Neural progenitor cell (in vitro differentiated cells): Measurements from ENCODE around the gene RPE. TPM values are rescaled to one million over a fixed set of nuclear protein-coding genes. Genes with fewer than 3 reads are reported as not detected.

Experiments used
- DNase-seq: peaks from one replicate; pipeline ENCODE4 v3.0.0-alpha.2; 2016; ENCODE audit warnings: low spot score
- H2AFZ ChIP-seq: fragments of 200-600 bp; sonication (generic); replicated peaks from 2 replicates; pipeline ENCODE4 v1.6.1; 2016; ENCODE audit warnings: antibody characterized with exemption
- H3F3A ChIP-seq: fragments of 200-600 bp; sonication (generic); 2 replicates; pipeline ENCODE4 v1.6.1; 2016; ENCODE audit warnings: antibody characterized with exemption, low read depth
- H3K27ac ChIP-seq: fragments of 200-600 bp; sonication (generic); 2 replicates; pipeline ENCODE4 v1.5.1; 2016; ENCODE audit warnings: mild to moderate bottlenecking
- H3K27me3 ChIP-seq: fragments of 200-600 bp; sonication (generic); 2 replicates; pipeline ENCODE4 v1.6.1; 2016; ENCODE audit warnings: mild to moderate bottlenecking, moderate library complexity
- H3K36me3 ChIP-seq: fragments of 200-600 bp; sonication (generic); 2 replicates; pipeline ENCODE4 v1.5.1; 2016
- H3K4me1 ChIP-seq: fragments of 200-600 bp; sonication (generic); 2 replicates; pipeline ENCODE4 v1.6.1; 2016; ENCODE audit warnings: mixed run types
- H3K4me2 ChIP-seq: fragments of 200-600 bp; sonication (generic); 2 replicates; pipeline ENCODE4 v1.6.1; 2016
- H3K4me3 ChIP-seq: fragments of 200-600 bp; sonication (generic); 2 replicates; pipeline ENCODE4 v1.5.1; 2016
- H3K79me2 ChIP-seq: fragments of 200-600 bp; sonication (generic); 2 replicates; pipeline ENCODE4 v1.6.1; 2016; ENCODE audit warnings: low read depth
- H3K9ac ChIP-seq: fragments of 200-600 bp; sonication (generic); 2 replicates; pipeline ENCODE4 v1.6.1; 2016
- H3K9me3 ChIP-seq: fragments of 200-600 bp; sonication (generic); 2 replicates; pipeline ENCODE4 v1.5.1; 2016; ENCODE audit warnings: low read depth
- H4K20me1 ChIP-seq: fragments of 200-600 bp; sonication (generic); 2 replicates; pipeline ENCODE4 v1.6.1; 2016; ENCODE audit warnings: low read depth
- H3K27ac Mint-ChIP-seq: 3 replicates; pipeline ENCODE4 v1.8.0; 2021; ENCODE audit warnings: mixed read lengths
- H3K27me3 Mint-ChIP-seq: 2 replicates; pipeline ENCODE4 v1.8.0; 2022; ENCODE audit warnings: low read depth, mild to moderate bottlenecking, inconsistent platforms, moderate library complexity, mixed read lengths; ENCODE audit not compliant: insufficient read depth
- H3K36me3 Mint-ChIP-seq: 3 replicates; pipeline ENCODE4 v1.8.0; 2021; ENCODE audit warnings: mixed read lengths
- H3K4me1 Mint-ChIP-seq: 3 replicates; pipeline ENCODE4 v1.8.0; 2021; ENCODE audit warnings: mixed read lengths
- H3K4me3 Mint-ChIP-seq: 3 replicates; pipeline ENCODE4 v1.8.0; 2021; ENCODE audit warnings: mild to moderate bottlenecking, moderate library complexity, mixed read lengths
- H3K9me3 Mint-ChIP-seq: 3 replicates; pipeline ENCODE4 v1.8.0; 2020; ENCODE audit warnings: mixed read lengths
- EZH2 ChIP-seq: fragments of 200-600 bp; sonication (generic); IDR thresholded peaks from 2 replicates; pipeline ENCODE4 v1.6.1; 2017; ENCODE audit warnings: antibody characterized with exemption, mild to moderate bottlenecking, moderate library complexity
- EZH2phosphoT487 ChIP-seq: fragments of 200-600 bp; sonication (generic); IDR thresholded peaks from 2 replicates; pipeline ENCODE4 v1.6.1; 2017; ENCODE audit warnings: antibody characterized with exemption
- total RNA-seq: library from RNA; depleted of rRNA; stranded (reverse); fragments of >200 nt; gene quantifications from 2 replicates; pipeline ENCODE4 v1.2.3, GENCODE V29; 2015; ENCODE audit warnings: low replicate concordance
- TF ChIP-seq, protein P1 (sequence below): fragments of 200-600 bp; sonication (generic); IDR thresholded peaks from 2 replicates; pipeline ENCODE4 v1.5.1; 2017; ENCODE audit warnings: antibody characterized with exemption, mild to moderate bottlenecking

RPE gene
- total RNA-seq, 1 donor from 2014 or later: 92.3 TPM

DNA sequence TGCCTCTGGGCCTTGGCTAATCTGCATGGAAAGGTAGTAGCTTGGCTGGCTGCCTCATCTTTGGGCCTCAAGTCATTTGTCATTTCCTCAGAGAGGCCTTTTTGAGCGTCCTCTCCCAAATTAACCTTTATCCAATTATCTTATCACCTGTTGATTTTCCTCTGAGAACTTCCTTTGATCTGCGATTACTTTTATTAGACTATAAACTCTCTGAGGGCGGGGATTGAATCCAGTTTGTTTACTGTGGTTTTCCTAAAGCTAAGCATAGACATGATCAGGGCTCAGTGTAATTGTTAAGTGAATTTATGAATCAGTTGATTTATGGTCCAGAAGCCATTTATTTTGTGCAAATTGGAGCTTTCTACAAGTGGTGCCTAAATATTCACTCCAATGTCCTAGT lies 7.5 kb downstream of the RPE start:
- Histone ChIP-seq H2AFZ (no peak overlapping the region), H3K4me3 (no peak overlapping the region), H3K27me3 (no peaks in the 10 kb centered on the region), H3F3A (no peaks in the 10 kb centered on the region), H3K27ac (no peak overlapping the region), H3K36me3 (no peaks in the 10 kb centered on the region), H3K4me1 (no peaks in the 10 kb centered on the region), H3K9ac (no peak overlapping the region), H3K9me3 (no peaks in the 10 kb centered on the region), H3K79me2 (peaks cover 100% of the 10 kb centered on the region), H3K4me2 (no peak overlapping the region), H4K20me1 (peaks cover 52% of the 10 kb centered on the region)
- H3K27me3 Mint-ChIP-seq: no peaks in the 10 kb centered on the region
- H3K36me3 Mint-ChIP-seq: peaks cover 21% of the 10 kb centered on the region
- TF ChIP-seq EZH2 (no peak), EZH2phosphoT487 (no peak)
- TF ChIP-seq, protein P1, sequence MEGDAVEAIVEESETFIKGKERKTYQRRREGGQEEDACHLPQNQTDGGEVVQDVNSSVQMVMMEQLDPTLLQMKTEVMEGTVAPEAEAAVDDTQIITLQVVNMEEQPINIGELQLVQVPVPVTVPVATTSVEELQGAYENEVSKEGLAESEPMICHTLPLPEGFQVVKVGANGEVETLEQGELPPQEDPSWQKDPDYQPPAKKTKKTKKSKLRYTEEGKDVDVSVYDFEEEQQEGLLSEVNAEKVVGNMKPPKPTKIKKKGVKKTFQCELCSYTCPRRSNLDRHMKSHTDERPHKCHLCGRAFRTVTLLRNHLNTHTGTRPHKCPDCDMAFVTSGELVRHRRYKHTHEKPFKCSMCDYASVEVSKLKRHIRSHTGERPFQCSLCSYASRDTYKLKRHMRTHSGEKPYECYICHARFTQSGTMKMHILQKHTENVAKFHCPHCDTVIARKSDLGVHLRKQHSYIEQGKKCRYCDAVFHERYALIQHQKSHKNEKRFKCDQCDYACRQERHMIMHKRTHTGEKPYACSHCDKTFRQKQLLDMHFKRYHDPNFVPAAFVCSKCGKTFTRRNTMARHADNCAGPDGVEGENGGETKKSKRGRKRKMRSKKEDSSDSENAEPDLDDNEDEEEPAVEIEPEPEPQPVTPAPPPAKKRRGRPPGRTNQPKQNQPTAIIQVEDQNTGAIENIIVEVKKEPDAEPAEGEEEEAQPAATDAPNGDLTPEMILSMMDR: no peak
- H3K9me3 Mint-ChIP-seq: no peaks in the 10 kb centered on the region
- H3K4me3 Mint-ChIP-seq: no peak overlapping the region
- no peak overlapping the region for H3K27ac Mint-ChIP-seq
- no peak for DNase-seq
- no peaks in the 10 kb centered on the region for H3K4me1 Mint-ChIP-seq

- Histone ChIP-seq H4K20me1 (peaks cover 2% of the 10 kb centered on the region), H3K9ac (no peak overlapping the region), H3K79me2 (peaks cover 11% of the 10 kb centered on the region), H3K4me2 (no peak overlapping the region), H3K4me1 (no peaks in the 10 kb centered on the region), H3K36me3 (peaks cover 28% of the 10 kb centered on the region), H3K27ac (no peak overlapping the region), H3F3A (no peaks in the 10 kb centered on the region), H2AFZ (no peak overlapping the region), H3K27me3 (no peaks in the 10 kb centered on the region), H3K4me3 (no peak overlapping the region), H3K9me3 (no peaks in the 10 kb centered on the region)
- no peaks in the 10 kb centered on the region for H3K9me3 Mint-ChIP-seq
- H3K4me3 Mint-ChIP-seq: no peak overlapping the region
- no peaks in the 10 kb centered on the region for H3K4me1 Mint-ChIP-seq
- peaks cover 30% of the 10 kb centered on the region for H3K36me3 Mint-ChIP-seq
- H3K27me3 Mint-ChIP-seq: no peaks in the 10 kb centered on the region
- TF ChIP-seq, protein P1: no peak
- TF ChIP-seq EZH2phosphoT487: no peak
- no peak for TF ChIP-seq EZH2
- no peak for DNase-seq
- H3K27ac Mint-ChIP-seq: no peak overlapping the region
These were observed 17.7 kb downstream of the RPE start for GRCh38 chr2:210020138-210020537.

DNA sequence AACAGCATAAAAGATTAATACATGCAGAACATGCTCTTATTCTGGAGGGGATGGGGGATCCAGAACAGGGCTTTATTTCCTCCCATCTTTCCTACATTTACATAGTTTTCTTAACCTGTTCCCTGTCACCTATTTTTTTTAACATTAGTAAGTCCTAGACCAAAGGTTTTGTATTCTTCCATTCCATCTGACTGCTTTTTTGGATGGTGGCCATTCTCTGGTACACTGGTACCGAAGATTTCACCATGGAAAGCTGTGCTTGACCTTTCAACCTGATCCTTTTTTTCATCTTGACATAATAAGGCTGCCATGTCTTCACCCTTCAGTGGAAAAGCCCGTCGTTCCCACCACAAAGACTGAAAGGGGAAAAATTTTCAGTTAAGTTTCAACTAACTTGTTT lies 20.4 kb downstream of the RPE start:
- H3K27me3 ChIP-seq: no peaks in the 10 kb centered on the region
- no peaks in the 10 kb centered on the region for H3K79me2 ChIP-seq
- H3K27ac ChIP-seq: no peak overlapping the region
- H4K20me1 ChIP-seq: no peaks in the 10 kb centered on the region
- no peak overlapping the region for H3K9ac ChIP-seq
- no peak for DNase-seq
- peaks cover 23% of the 10 kb centered on the region for H3K36me3 ChIP-seq
- no peak overlapping the region for H3K27ac Mint-ChIP-seq
- TF ChIP-seq EZH2phosphoT487: no peak
- TF ChIP-seq EZH2: no peak
- TF ChIP-seq, protein P1: no peak
- H3K9me3 Mint-ChIP-seq: no peaks in the 10 kb centered on the region
- no peaks in the 10 kb centered on the region for H3K9me3 ChIP-seq
- H3K27me3 Mint-ChIP-seq: no peaks in the 10 kb centered on the region
- H2AFZ ChIP-seq: no peak overlapping the region
- no peak overlapping the region for H3K4me2 ChIP-seq
- H3K36me3 Mint-ChIP-seq: peaks cover 30% of the 10 kb centered on the region
- H3K4me1 Mint-ChIP-seq: no peaks in the 10 kb centered on the region
- H3K4me3 ChIP-seq: no peak overlapping the region
- no peak overlapping the region for H3K4me3 Mint-ChIP-seq
- H3F3A ChIP-seq: peaks cover 7% of the 10 kb centered on the region
- H3K4me1 ChIP-seq: no peaks in the 10 kb centered on the region
